Activated CD8-positive, alpha-beta memory T cell treated with anti-CD3 and anti-CD28 coated beads, Interleukin-2, amount 50 U/mL, for 48 hours (primary cell): ENCODE measurements around the gene GPRC5C.

Source experiments
- DNase-seq: peaks from one replicate; pipeline ENCODE4 v3.0.0-alpha.2; 2020

GPRC5C gene

GRCh38 chr17:74435775-74436359 lies 4.0 kb downstream of the GPRC5C start:
- no peak for DNase-seq

- no peak for DNase-seq
Measured at GRCh38 chr17:74437702-74438101, 5.8 kb downstream of the GPRC5C start.

GRCh38 chr17:74439691-74440567 lies 8.0 kb downstream of the GPRC5C start:
- DNase-seq = no peak

GRCh38 chr17:74441537-74441936 lies 9.6 kb downstream of the GPRC5C start:
- DNase-seq = no peak

GRCh38 chr17:74442291-74442669 lies 10.4 kb downstream of the GPRC5C start:
- no peak for DNase-seq

GRCh38 chr17:74442670-74443515 lies 11.0 kb downstream of the GPRC5C start:
- no peak for DNase-seq

- DNase-seq = no peak
Measured at GRCh38 chr17:74443516-74444296, 11.8 kb downstream of the GPRC5C start.

- DNase-seq = no peak
Measured at GRCh38 chr17:74444406-74444805, 12.5 kb downstream of the GPRC5C start.

- DNase-seq = no peak
Measured at GRCh38 chr17:74445158-74445557, 13.3 kb downstream of the GPRC5C start.

GRCh38 chr17:74446551-74447500 lies 14.9 kb downstream of the GPRC5C start:
- DNase-seq = no peak

GRCh38 chr17:74447628-74448159 lies 15.8 kb downstream of the GPRC5C start:
- no peak for DNase-seq

- no peak for DNase-seq
Measured at GRCh38 chr17:74448756-74449155, 16.9 kb downstream of the GPRC5C start.

- no peak for DNase-seq
Measured at GRCh38 chr17:74449306-74449705, 17.4 kb downstream of the GPRC5C start.

- DNase-seq = no peak
Measured at GRCh38 chr17:74449773-74450172, 17.9 kb downstream of the GPRC5C start.

GRCh38 chr17:74450231-74450630 lies 18.3 kb downstream of the GPRC5C start:
- DNase-seq = no peak

GRCh38 chr17:74450925-74451403 lies 19.1 kb downstream of the GPRC5C start:
- DNase-seq = no peak

GRCh38 chr17:74451557-74451956 lies 19.7 kb downstream of the GPRC5C start:
- DNase-seq = no peak

GRCh38 chr17:74452033-74452840 lies 20.3 kb downstream of the GPRC5C start:
- no peak for DNase-seq

- DNase-seq = no peak
Measured at GRCh38 chr17:74452841-74453661, 21.2 kb downstream of the GPRC5C start.
